GM18519 (cell line): ENCODE measurements around the gene ZNF154.
A peak's percentile ranks its signal among the peaks of the same experiment; 100 is the strongest.
"Not testable (repeated sequence)": the region's sequence is repeated elsewhere in the genome, so short reads cannot be mapped to it uniquely, and the experiment has no call there.

Source experiments
- ATAC-seq: cut with Tn5 transposase; IDR thresholded peaks from one replicate; pipeline ENCODE4 v1.9.1; 2021; ENCODE audit warnings: mild to moderate bottlenecking, moderate library complexity; ENCODE audit not compliant: unreplicated experiment, low FRiP score

Gene ZNF154

GRCh38 chr19:57708641-57709361 lies at the start of gene ZNF154:
ZNF154 (minus strand) TSS chr19:57709204; CDS start chr19:57708971, 233 bp downstream.
- no peak for ATAC-seq

GRCh38 chr19:57757941-57758340 lies 48.9 kb upstream of the ZNF154 start:
- no peak for ATAC-seq

GRCh38 chr19:57755031-57755430 lies 46.0 kb upstream of the ZNF154 start:
- ATAC-seq = no peak

- no peak for ATAC-seq
These were observed 45.2 kb upstream of the ZNF154 start for GRCh38 chr19:57754091-57754673.

GRCh38 chr19:57748029-57748428 lies 39.0 kb upstream of the ZNF154 start:
- ATAC-seq = no peak

GRCh38 chr19:57747472-57747807 lies 38.4 kb upstream of the ZNF154 start:
- no peak for ATAC-seq

- ATAC-seq = peak; percentile 95
These were observed 37.8 kb upstream of the ZNF154 start, which contains the start of gene ZNF776 for GRCh38 chr19:57746580-57747471. ZNF776 (plus strand) TSS chr19:57746815; CDS start chr19:57747059, 244 bp downstream.

- not testable (repeated sequence) for ATAC-seq
These were observed 29.8 kb upstream of the ZNF154 start for GRCh38 chr19:57738770-57739169.

GRCh38 chr19:57738320-57738719 lies 29.3 kb upstream of the ZNF154 start:
- ATAC-seq = not testable (repeated sequence)

GRCh38 chr19:57720878-57721277 lies 11.9 kb upstream of the ZNF154 start:
- no peak for ATAC-seq

- no peak for ATAC-seq
These were observed 11.0 kb upstream of the ZNF154 start for GRCh38 chr19:57719901-57720519.

GRCh38 chr19:57719424-57719823 lies 10.4 kb upstream of the ZNF154 start:
- ATAC-seq = no peak

GRCh38 chr19:57712222-57712621 lies 3.2 kb upstream of the ZNF154 start:
- ATAC-seq = no peak

GRCh38 chr19:57709616-57710015 lies 612 bp upstream of the ZNF154 start:
- ATAC-seq = no peak

- no peak for ATAC-seq
These were observed 2.7 kb downstream of the ZNF154 start for GRCh38 chr19:57706346-57706745.

GRCh38 chr19:57701625-57702024 lies 7.4 kb downstream of the ZNF154 start:
- ATAC-seq = no peak

GRCh38 chr19:57689750-57690149 lies 19.3 kb downstream of the ZNF154 start:
- no peak for ATAC-seq

GRCh38 chr19:57688011-57688763 lies 20.8 kb downstream of the ZNF154 start:
- ATAC-seq = no peak

GRCh38 chr19:57687363-57688010 lies 21.5 kb downstream of the ZNF154 start:
- ATAC-seq = no peak

GRCh38 chr19:57686727-57687126 lies 22.3 kb downstream of the ZNF154 start:
- ATAC-seq = no peak
